K562 (cell line): ENCODE measurements around the gene DTX3. TPM values are rescaled to one million over a fixed set of nuclear protein-coding genes. Genes with fewer than 3 reads are reported as not detected.

Source experiments
- ATAC-seq: fragments of 200-7000 bp; cut with Tn5 transposase; 3 replicates; pipeline ENCODE4 v1.9.1; 2020; ENCODE audit warnings: moderate library complexity
- BruUV-seq: library from RNA; stranded (reverse); fragments of 400-500 nt; replicated peaks from 2 replicates; lab custom pipeline; 2021; lab: Mats Ljungman, UMichigan
- CTCF ChIA-PET: fragments of 300-600 bp; formaldehyde crosslinking; extraction: SDS; loops from one replicate; lab custom pipeline; 2021; ENCODE audit warnings: low intra/inter-chr PET ratio; lab: Yijun Ruan, JAX
- POLR2A ChIA-PET: fragments of 300-600, 350-650 bp; sonication (Branson Sonifier 250); formaldehyde crosslinking; extraction: SDS; loops from one replicate; lab custom pipeline; 2021; ENCODE audit warnings: antibody characterized with exemption, inconsistent platforms; lab: Yijun Ruan, JAX
- DNase-seq, 4 experiments: peaks; one replicate each; pipeline versions ENCODE4 v3.0.0 to v3.0.0-alpha.2; 2011 to 2018; ENCODE audit warnings: low spot score in 3 of 4, mixed read lengths in 3 of 4; ENCODE audit errors: extremely low read depth in 1 of 4
- FAIRE-seq: peaks from 2 replicates; lab custom pipeline; 2011; peaks lifted over from hg19 to GRCh38; lab: Jason Lieb, UNC
- H2AFZ ChIP-seq: 2 replicates; pipeline ENCODE4 v1.6.0; 2011; ENCODE audit warnings: low read depth, low read length, control low read depth, inconsistent platforms
- H3K27ac ChIP-seq: fragments of 200-600 bp; 3 replicates; pipeline ENCODE4 v1.8.0; 2011; ENCODE audit warnings: low read depth, mild to moderate bottlenecking, control low read depth, inconsistent platforms, low read length, moderate library complexity, mixed read lengths; ENCODE audit errors: extremely low read depth
- H3K27me3 ChIP-seq, 2 experiments: fragments of 300-600 bp in 1 of 2; 2 replicates in 1 of 2; 3 replicates in 1 of 2; pipeline versions ENCODE4 v1.6.0 to v1.8.0; 2011; ENCODE audit warnings: inconsistent platforms in 2 of 2, low read length in 2 of 2, mild to moderate bottlenecking in 1 of 2, mixed read lengths in 1 of 2, moderate library complexity in 1 of 2; ENCODE audit not compliant: control insufficient read depth in 2 of 2, insufficient read depth in 2 of 2
- H3K36me3 ChIP-seq: fragments of 300-600 bp; 3 replicates; pipeline ENCODE4 v1.8.0; 2011; ENCODE audit warnings: mild to moderate bottlenecking, low read length, inconsistent platforms; ENCODE audit not compliant: control insufficient read depth, insufficient read depth
- H3K4me1 ChIP-seq, 2 experiments: fragments of 200-600 bp in 1 of 2; replicated peaks in 1 of 2; 2 replicates in 1 of 2; 3 replicates in 1 of 2; pipeline versions ENCODE4 v1.5.1 to v1.8.0; 2011; ENCODE audit warnings: inconsistent platforms in 2 of 2, low read length in 2 of 2, mild to moderate bottlenecking in 1 of 2, mixed read lengths in 1 of 2, moderate library complexity in 1 of 2; ENCODE audit not compliant: control insufficient read depth in 2 of 2, insufficient read depth in 2 of 2
- H3K4me2 ChIP-seq: 2 replicates; pipeline ENCODE4 v1.6.1; 2011; ENCODE audit warnings: low read length, control low read depth, inconsistent platforms, mixed read lengths; ENCODE audit not compliant: insufficient read depth
- H3K4me3 ChIP-seq: fragments of 200-600 bp; sonication (generic), shearing (Covaris generic); 2 replicates; pipeline ENCODE4 v1.5.1; 2016; ENCODE audit warnings: control low read depth, inconsistent platforms
- H3K79me2 ChIP-seq: fragments of 200-600 bp; 3 replicates; pipeline ENCODE4 v1.8.0; 2011; ENCODE audit warnings: low read length, inconsistent platforms; ENCODE audit not compliant: control insufficient read depth, insufficient read depth
- H3K9ac ChIP-seq, 2 experiments: 2 replicates each; pipeline versions ENCODE4 v1.6.0 to v1.6.1; 2011; ENCODE audit warnings: low read depth in 2 of 2, low read length in 2 of 2, control low read depth in 1 of 2, inconsistent platforms in 1 of 2, mild to moderate bottlenecking in 1 of 2, mixed read lengths in 1 of 2; ENCODE audit not compliant: insufficient read depth in 1 of 2
- H3K9me1 ChIP-seq: one replicate; pipeline ENCODE4 v1.6.0; 2011; ENCODE audit warnings: inconsistent platforms, mild to moderate bottlenecking, low read length, moderate library complexity; ENCODE audit not compliant: control insufficient read depth, insufficient read depth
- H3K9me3 ChIP-seq: replicated peaks from 2 replicates; pipeline ENCODE4 v1.5.1; 2011; ENCODE audit warnings: low read depth, low read length, inconsistent platforms; ENCODE audit not compliant: control insufficient read depth, insufficient read depth
- H4K20me1 ChIP-seq: replicated peaks from 2 replicates; pipeline ENCODE4 v1.6.1; 2011; ENCODE audit warnings: low read length, inconsistent platforms, mixed read lengths; ENCODE audit not compliant: control insufficient read depth, insufficient read depth
- CXXC5 ChIP-seq: fragments of 250-450 bp; sonication (Bioruptor Pico); IDR thresholded peaks from 2 replicates; pipeline ENCODE4 v1.8.0; 2022; ENCODE audit warnings: inconsistent platforms, mild to moderate bottlenecking, moderate library complexity
- HMBOX1 ChIP-seq: sonication (generic); IDR thresholded peaks from 2 replicates; pipeline ENCODE4 v1.6.1; 2016
- MAFF ChIP-seq: IDR thresholded peaks from 2 replicates; pipeline ENCODE4 v1.6.1; 2012; ENCODE audit warnings: low read length, improper control_type of control experiment
- MXI1 ChIP-seq: IDR thresholded peaks from 2 replicates; pipeline ENCODE4 v1.6.1; 2011; ENCODE audit warnings: low read depth, mild to moderate bottlenecking, improper control_type of control experiment, low read length
- TARDBP ChIP-seq: fragments of 450-650 bp; IDR thresholded peaks from 2 replicates; pipeline ENCODE4 v1.6.1; 2016
- WGBS: fragments of 100-300 bp; shearing (Covaris generic); methylation state at CpG from one replicate; pipeline ENCODE4 v1.1.6; 2016; ENCODE audit warnings: low coverage, mixed read lengths; ENCODE audit not compliant: insufficient coverage; ENCODE audit errors: missing lambda C conversion rate; 5-methylcytosine and 5-hydroxymethylcytosine counted together
- in situ Hi-C: fragments of 300-500 bp; cut with MboI; formaldehyde crosslinking; loops from 4 replicates; pipeline ENCODE4 v1.15.0; 2018; ENCODE audit warnings: inconsistent platforms, mixed read lengths
- intact Hi-C: fragments of 100-400 bp; cut with micrococcal nuclease; formaldehyde crosslinking; loops from 2 replicates; pipeline ENCODE4 v1.14.2; 2022
- polyA plus RNA-seq, 8 experiments: library from polyadenylated mRNA; depleted of rRNA in 4 of 8; stranded (reverse) in 5 of 8; unstranded in 3 of 8; fragments of >200 nt; fragmentation: Nextera tagmentation in 2 of 8; fragmentation: Illumina TruSeq in 1 of 8; extraction: Ambion mirVana in 2 of 8; extraction: Trizol in 1 of 8; gene quantifications; 2 replicates each; pipeline versions ENCODE4 v1.2.1 to v1.2.3, GENCODE V29; 2011 to 2014; ENCODE audit warnings: inconsistent platforms in 1 of 8, missing spikeins in 1 of 8
- total RNA-seq, 7 experiments: library from RNA; depleted of rRNA in 6 of 7; stranded (reverse); fragments of >200 nt in 6 of 7; fragmentation: Illumina TruSeq in 2 of 7; extraction: Trizol in 2 of 7; gene quantifications; 2 replicates each; pipeline versions ENCODE4 v1.2.1 to v1.2.3, GENCODE V29; 2011 to 2021; ENCODE audit warnings: low replicate concordance in 1 of 7

The DTX3 gene
- total and polyA plus RNA-seq, 9 of the 15 experiments (the other 6 are each of a cell fraction or from before 2014, with no cell fraction given): 0.03 to 0.09 (median 0.06) TPM; not detected in 6

- no peak for FAIRE-seq
- WGBS: 72% methylated on average over 13 of the region's 13 CpGs
- H3K9ac ChIP-seq: no peak overlapping the region
- ATAC-seq: no peak
- no peaks in the 10 kb centered on the region for H3K9me3 ChIP-seq
- H3K27me3 ChIP-seq: no peaks in the 10 kb centered on the region
- H3K4me3 ChIP-seq: no peak overlapping the region
- ChIA-PET POLR2A (interaction anchor here (0.7 to 1.4 kb wide), 8 partner anchors 8 to 256 kb away, joined by 3 to 6 read pairs (median 4); partner anchors contain the start of genes ARHGEF25, B4GALNT1, DDIT3 and TSPAN31), CTCF (interaction anchor here (2.7 kb wide), 1 partner anchor 38 kb away, joined by 36 read pairs; no protein-coding TSS in a partner anchor)
- no peak overlapping the region for H3K27ac ChIP-seq
- no peaks in the 10 kb centered on the region for H4K20me1 ChIP-seq
- no TSS peak for BruUV-seq
- in situ Hi-C loops: no loop called here
- no peaks in the 10 kb centered on the region for H3K9me1 ChIP-seq
- DNase-seq: no peak
- peaks cover 34 to 41% of the 10 kb centered on the region in 2 experiments for H3K4me1 ChIP-seq
- intact Hi-C loops: loop anchor here (5.0 kb wide), 1 partner anchor 98 kb away; the partner anchor contains the start of genes DDIT3 and MBD6
- no peak overlapping the region for H3K4me2 ChIP-seq
- H2AFZ ChIP-seq: no peak overlapping the region
- H3K36me3 ChIP-seq: peaks cover 11% of the 10 kb centered on the region; the same call in 2 of the 3 replicates
- no peaks in the 10 kb centered on the region for H3K79me2 ChIP-seq
- no peak for TF ChIP-seq HMBOX1
- TF ChIP-seq TARDBP: no peak
- no peak for TF ChIP-seq MAFF
- no peak for TF ChIP-seq MXI1
- TF ChIP-seq CXXC5 (CRISPR knock-in tag): no peak
Measured at GRCh38 chr12:57620245-57620935, 15.8 kb downstream of the DTX3 start.
